ENCODE data around the gene GNRH2. TPM values are rescaled to one million over a fixed set of nuclear protein-coding genes. Genes with fewer than 3 reads are reported as not detected.
A peak's percentile ranks its signal among the peaks of the same experiment; 100 is the strongest.

Gene GNRH2
- total and polyA plus RNA-seq, 2 of the 8 experiments (the other 6 are each of a cell fraction or from before 2014, with no cell fraction given), result 0.09 to 0.82 TPM

DNA sequence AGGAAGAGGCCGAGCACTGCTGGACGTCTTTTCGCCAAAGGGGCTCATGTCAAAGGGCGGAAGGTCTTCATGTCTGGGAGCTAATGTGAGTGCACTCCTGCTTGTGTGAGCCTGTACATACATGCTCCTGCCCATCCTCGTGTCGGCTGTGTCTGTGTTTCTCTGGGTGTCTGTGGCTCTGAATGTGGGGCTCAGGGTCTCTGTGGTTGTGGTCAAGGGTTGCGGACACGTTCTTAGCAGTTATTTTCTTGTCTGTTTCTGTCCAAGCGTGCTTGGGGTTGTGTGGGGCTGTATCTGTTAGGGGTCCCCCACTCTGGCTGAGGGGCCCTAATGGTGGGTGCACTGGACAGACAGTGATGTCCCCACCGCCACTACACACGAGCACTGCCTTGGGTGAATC is 38.2 kb downstream of the GNRH2 start:
- H3K23me2 ChIP-seq (ENCODE audit: low read depth, low read length), result peaks cover 11% of the 10 kb centered on the region; the same call in 1 of the 2 replicates
- peaks cover 27 to 43% (median 37%) of the 10 kb centered on the region in 4 experiments for H3K27me3 ChIP-seq (replicated peaks in 1 of 4; ENCODE audit: control insufficient read depth in 3 of 4, extremely low read depth in 1 of 4, insufficient read depth in 3 of 4, low read length in 3 of 4)
- no peak overlapping the region for H3K4ac ChIP-seq (replicated peaks; ENCODE audit: insufficient read length, low read depth, low read length)
- H2AFZ ChIP-seq (ENCODE audit: low read length), result no peak overlapping the region
- CTCF ChIA-PET (ENCODE audit: partially characterized antibody), result no interaction called here
- 0 out of 2 replicates have a peak overlapping the region, but pooled peaks have one; percentile 56 for H2AK5ac ChIP-seq (ENCODE audit: low read depth, low read length)
- POLR2A ChIA-PET (ENCODE audit: partially characterized antibody), result no interaction called here
- H3K4me3 ChIP-seq (ENCODE audit: extremely low read depth in 1 of 4, insufficient read depth in 2 of 4, low read depth in 3 of 4, low read length in 4 of 4), result no peak overlapping the region
- no peak overlapping the region for H4K5ac ChIP-seq (ENCODE audit: insufficient read length, low read depth, low read length)
- 84% methylated on average over 10 of the region's 11 CpGs; no CpG with 5 or more reads in 1 of the 2 experiments for WGBS, 2 experiments (ENCODE audit: extremely low coverage in 1 of 2, insufficient coverage in 1 of 2, insufficient read length in 1 of 2, insufficient replicate concordance in 2 of 2, low coverage in 1 of 2, low lambda C conversion rate in 2 of 2, missing lambda C conversion rate in 1 of 2)
- no peaks in the 10 kb centered on the region for H4K20me1 ChIP-seq (replicated peaks in 1 of 2; ENCODE audit: control insufficient read depth in 1 of 2, insufficient read depth in 2 of 2, low read length in 2 of 2)
- no peak overlapping the region for H3K56ac ChIP-seq (replicated peaks; ENCODE audit: insufficient read length, low read depth, low read length)
- H3K27ac ChIP-seq (ENCODE audit: low read depth, low read length), result no peak overlapping the region
- DNase-seq (ENCODE audit: low read depth in 1 of 2, low spot score in 2 of 2) (no peak), FAIRE-seq (no peak)
- H2BK20ac ChIP-seq (ENCODE audit: low read length), result no peak overlapping the region
- H2BK5ac ChIP-seq (ENCODE audit: low read depth, low read length), result no peak overlapping the region
- no peak overlapping the region for H2BK120ac ChIP-seq (replicated peaks; ENCODE audit: low read depth, low read length)
- H3K14ac ChIP-seq (ENCODE audit: insufficient read length), result no peak overlapping the region
- H3K9ac ChIP-seq (replicated peaks in 1 of 4; ENCODE audit: extremely low read depth in 1 of 4, low read depth in 3 of 4, low read length in 3 of 4), result no peak overlapping the region
- no peaks in the 10 kb centered on the region for H3K36me3 ChIP-seq (ENCODE audit: control insufficient read depth in 2 of 4, insufficient read depth in 4 of 4, low read length in 3 of 4)
- H3K79me1 ChIP-seq (ENCODE audit: low read depth, low read length), result no peaks in the 10 kb centered on the region
- no peak overlapping the region for H3K18ac ChIP-seq (ENCODE audit: extremely low read depth, low read length)
- H4K91ac ChIP-seq (replicated peaks; ENCODE audit: insufficient read length, low read length), result no peak overlapping the region
- H2BK15ac ChIP-seq (ENCODE audit: low read length), result 0 out of 2 replicates have a peak overlapping the region, but pooled peaks have one; percentile 65
- no peak for TF ChIP-seq NRF1 (IDR thresholded peaks at IDR 0.05; ENCODE audit: low read depth, low read length)
- H2BK12ac ChIP-seq (ENCODE audit: low read depth, low read length), result no peak overlapping the region
- H3K4me2 ChIP-seq (ENCODE audit: insufficient read depth in 1 of 2, low read depth in 2 of 2, low read length in 2 of 2), result peak overlapping the region in 1 of 2 experiments; percentile 62; a peak in 1 of 4 replicates
- H3K23ac ChIP-seq (ENCODE audit: insufficient read length), result no peak overlapping the region
- no peak overlapping the region for H4K8ac ChIP-seq (ENCODE audit: extremely low read depth, insufficient read depth, low read length)
- no peaks in the 10 kb centered on the region for H3K9me3 ChIP-seq (ENCODE audit: insufficient read depth in 2 of 2, low read depth in 1 of 2, low read length in 1 of 2)
- no peaks in the 10 kb centered on the region for H3K79me2 ChIP-seq (ENCODE audit: control insufficient read depth in 1 of 2, insufficient read depth in 2 of 2, low read length in 2 of 2)
- peaks cover 0 to 8% (median 6%) of the 10 kb centered on the region in 4 experiments; a peak in 5 of 7 replicates for H3K4me1 ChIP-seq (replicated peaks in 1 of 4; ENCODE audit: control insufficient read depth in 3 of 4, insufficient read depth in 4 of 4, low read length in 3 of 4)

All from H1 (cell line).